HS-5 (cell line): ENCODE results near the gene LRP1B.

ENCODE experiments used
- DNase-seq: peaks from one replicate; pipeline ENCODE4 v3.0.0-alpha.2; 2012; ENCODE audit warnings: low read depth

LRP1B gene

DNA sequence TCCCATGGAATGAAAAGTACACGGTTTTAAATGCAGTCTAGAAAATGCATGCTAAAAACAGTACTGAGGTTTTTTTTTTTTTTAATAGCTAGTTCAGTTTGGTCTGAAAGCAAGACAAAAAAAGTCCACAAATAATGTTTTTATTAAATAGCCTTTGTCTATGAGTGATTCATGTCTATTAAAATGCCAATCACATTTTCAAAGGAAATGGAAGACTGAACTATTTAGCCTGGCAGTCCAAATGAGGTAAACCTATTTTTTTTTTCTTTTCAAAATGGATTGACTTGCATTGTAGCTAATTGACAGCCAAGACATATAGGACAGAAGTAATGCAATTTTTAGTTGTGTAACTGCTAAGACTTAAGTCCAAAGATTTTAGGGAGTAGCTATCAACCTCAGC, 90.3 kb downstream of the LRP1B start:
- DNase-seq = no peak

DNA sequence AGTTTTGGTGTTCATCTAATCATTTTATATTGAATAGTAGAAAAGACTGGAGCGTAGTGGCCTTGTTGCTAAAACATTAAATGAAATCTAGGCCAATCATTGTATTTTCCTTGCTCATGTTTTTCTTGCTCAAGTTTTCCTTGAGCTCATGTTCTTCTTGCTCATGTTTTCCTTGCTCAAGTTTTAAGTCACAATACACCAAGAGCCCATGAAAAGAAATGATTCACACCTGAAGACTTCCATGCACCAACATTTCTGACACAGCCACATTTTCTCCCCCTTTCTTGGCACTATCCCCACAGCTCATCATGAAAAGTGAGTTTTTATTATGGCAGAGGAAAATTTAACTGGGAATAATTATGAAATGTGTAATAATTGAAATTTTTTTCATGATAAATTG, 92.0 kb downstream of the LRP1B start:
- DNase-seq = no peak

- no peak for DNase-seq
Observed at GRCh38 chr2:142037744-142038143, 93.1 kb downstream of the LRP1B start.

DNA sequence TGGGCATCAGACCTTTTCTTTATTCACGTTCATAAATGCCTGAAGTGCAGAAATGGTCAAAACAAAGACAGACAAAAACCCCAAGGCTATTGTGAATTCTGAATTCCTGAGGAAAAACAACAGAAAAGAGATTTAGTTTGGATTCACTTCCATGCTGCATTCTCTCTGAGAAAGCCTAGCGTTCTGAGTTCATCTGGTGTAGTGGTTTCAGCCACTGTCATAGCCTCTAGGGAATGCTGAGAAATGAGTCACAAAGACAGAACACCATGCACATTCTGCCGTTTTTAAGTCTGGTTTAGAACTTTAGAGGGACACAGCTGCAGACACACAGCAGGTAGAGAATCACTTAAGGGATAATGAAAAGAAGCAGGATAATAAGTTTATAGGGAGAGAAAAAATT, 93.8 kb downstream of the LRP1B start:
- no peak for DNase-seq

GRCh38 chr2:142033393-142033792, 97.4 kb downstream of the LRP1B start:
- DNase-seq = no peak

DNA sequence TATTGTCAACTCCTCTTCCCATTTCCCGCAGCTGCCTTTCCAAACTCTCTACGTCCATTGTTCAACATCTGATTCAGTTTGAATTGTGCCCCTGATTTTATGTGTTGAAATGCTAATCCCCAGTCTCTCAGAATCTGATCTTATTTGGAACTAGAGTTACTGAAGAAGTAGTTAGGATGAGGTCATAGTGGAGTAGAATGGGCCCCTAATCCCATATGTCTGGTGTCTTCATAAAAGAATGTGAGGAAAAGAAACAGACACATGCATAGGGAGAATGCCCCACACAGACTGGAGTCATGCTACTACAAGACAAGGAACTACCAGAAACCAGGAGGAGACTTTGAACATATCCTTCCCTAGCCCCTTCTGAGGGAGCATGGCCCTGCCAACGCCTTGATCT, 99.2 kb downstream of the LRP1B start:
- no peak for DNase-seq

DNA sequence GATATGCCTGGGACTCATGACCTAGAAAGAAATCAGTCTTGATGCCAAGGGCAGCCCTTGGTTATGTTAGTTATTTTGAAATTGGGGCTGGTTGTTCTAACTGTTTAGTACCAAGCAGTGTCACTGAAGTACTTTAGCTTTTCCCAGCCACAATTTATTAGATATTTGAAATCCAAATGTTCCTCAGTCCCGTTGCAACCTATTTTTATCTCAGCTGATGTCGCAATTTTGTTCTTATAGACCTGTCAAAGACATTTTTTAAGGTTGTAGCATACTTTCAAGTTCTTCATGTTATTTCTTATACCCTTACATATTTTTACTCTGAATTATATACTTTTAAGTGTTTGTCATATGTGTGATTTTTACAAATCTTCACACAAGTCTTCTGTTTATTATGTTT, 100.1 kb downstream of the LRP1B start:
- DNase-seq = no peak

DNA sequence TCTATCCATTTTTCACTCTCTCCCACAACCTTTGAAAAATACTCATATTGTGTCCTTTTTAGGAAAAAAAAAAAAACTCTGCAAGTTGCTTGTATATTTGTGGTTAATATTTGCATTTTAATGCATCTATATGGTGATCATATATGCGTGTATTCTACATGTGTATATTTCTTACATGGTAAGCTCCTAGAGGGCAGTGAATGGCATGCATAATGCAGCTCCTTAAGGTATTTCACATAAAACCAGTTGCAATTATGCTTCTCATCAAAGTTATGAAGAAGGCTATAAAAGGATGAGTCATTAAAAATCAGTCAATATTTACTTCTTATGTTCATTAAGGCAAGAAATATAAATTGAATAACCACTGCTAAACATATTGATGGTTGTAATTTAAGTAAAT, 100.8 kb downstream of the LRP1B start:
- no peak for DNase-seq

GRCh38 chr2:142025394-142025793, 105.4 kb downstream of the LRP1B start:
- DNase-seq = no peak

DNA sequence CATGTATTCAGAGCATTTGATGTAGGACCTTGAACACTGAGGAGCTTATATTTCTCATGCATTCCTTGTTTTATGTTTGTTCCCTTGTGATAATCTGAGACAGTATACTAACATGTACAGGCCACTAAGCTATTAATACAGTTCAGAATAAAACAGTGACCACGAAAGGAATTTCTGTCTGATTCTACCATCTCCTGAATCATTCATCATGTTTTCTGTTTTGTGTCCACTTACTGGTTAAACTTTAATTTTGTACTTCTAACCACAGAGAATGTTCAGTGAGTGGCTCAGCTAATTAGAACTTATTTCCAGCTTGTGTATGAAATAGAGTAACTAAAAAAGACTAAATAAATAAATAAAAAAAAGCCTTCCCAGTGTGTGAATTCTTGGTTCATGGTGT, 110.4 kb downstream of the LRP1B start:
- no peak for DNase-seq

DNA sequence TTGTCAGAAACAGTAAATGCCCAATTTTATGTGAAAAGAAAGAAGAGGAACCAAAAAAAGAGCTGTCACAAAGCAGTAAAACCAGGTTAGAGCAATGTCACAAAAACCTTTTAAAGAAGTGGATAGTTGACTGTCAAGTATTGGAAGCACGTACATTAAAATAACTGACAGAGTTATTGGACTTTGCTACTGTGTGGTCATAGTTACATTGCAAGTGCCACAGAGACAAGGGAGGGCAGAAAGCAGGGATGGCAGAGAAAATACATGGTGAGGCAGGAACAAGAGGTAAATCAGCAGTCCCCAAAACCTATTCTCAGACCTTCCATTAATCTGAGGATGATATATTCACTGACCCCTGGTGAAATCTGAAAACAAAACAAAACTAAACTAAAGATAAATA, 116.3 kb downstream of the LRP1B start:
- DNase-seq = no peak

DNA sequence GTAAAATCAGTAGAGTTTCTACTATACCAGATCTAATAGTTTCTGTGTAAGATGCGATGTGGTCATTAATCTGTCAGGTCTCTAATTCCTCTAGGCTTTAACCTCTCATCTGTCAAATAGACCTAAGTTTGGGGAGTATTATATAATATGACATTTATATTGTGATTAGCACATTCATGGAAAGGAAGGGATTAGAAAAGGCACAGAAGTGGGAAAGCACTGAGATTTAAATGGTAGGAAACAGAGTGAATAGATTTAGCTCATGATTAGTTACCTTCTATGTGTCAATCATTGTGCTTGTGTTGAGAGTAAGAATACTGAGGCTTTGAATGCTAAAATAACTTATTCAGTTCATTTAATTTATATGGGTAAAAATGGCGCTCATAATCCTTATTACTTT, 118.0 kb downstream of the LRP1B start:
- no peak for DNase-seq

- DNase-seq = no peak
Observed at GRCh38 chr2:142010477-142011270, 120.1 kb downstream of the LRP1B start.

- DNase-seq = no peak
Observed at GRCh38 chr2:142008135-142008744, 122.6 kb downstream of the LRP1B start.

GRCh38 chr2:141994066-141994465, 136.8 kb downstream of the LRP1B start:
- no peak for DNase-seq

GRCh38 chr2:141992695-141993094, 138.1 kb downstream of the LRP1B start:
- no peak for DNase-seq

GRCh38 chr2:141968433-141968832, 162.4 kb downstream of the LRP1B start:
- peak; percentile 42 for DNase-seq

DNA sequence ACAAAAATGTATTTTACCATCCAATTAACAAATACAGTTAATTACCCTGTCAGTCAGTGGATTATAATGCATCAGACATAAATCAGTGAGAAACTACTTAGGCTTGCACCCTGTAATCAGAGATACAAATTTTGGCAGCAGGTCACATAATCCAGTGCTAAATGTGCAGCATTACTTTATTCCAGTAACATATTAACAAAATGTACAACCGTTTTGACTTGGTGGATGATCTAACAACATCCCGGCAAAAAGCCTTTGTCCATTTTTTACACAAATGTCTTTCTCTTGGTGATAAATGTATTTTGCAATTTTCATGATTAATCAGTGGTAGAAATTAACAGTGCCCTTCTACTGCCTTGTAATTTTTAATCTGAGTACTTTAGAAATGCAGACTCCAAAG, 162.8 kb downstream of the LRP1B start:
- DNase-seq = no peak

DNA sequence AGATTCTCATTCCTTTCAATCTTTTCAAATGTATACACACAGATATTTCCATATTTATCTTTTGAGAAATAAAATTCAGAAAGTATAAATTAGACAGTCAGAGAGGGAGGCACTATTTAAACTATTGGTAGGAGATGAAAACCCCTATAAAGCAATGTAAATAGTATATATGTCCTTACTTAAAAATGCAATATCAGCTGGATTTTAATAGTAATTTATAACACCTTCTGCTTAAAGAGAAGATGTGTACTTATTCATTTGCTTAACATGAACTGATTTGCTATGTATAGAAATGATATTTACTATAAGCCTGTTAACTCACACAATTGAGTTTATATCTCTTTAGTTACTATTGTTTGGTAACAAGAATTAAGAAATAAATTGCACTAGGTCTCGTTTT, 163.3 kb downstream of the LRP1B start:
- no peak for DNase-seq

GRCh38 chr2:141959941-141960340, 170.9 kb downstream of the LRP1B start:
- DNase-seq = no peak

- no peak for DNase-seq
Observed at GRCh38 chr2:141959016-141959415, 171.8 kb downstream of the LRP1B start.

GRCh38 chr2:141957827-141958450, 172.9 kb downstream of the LRP1B start:
- no peak for DNase-seq

DNA sequence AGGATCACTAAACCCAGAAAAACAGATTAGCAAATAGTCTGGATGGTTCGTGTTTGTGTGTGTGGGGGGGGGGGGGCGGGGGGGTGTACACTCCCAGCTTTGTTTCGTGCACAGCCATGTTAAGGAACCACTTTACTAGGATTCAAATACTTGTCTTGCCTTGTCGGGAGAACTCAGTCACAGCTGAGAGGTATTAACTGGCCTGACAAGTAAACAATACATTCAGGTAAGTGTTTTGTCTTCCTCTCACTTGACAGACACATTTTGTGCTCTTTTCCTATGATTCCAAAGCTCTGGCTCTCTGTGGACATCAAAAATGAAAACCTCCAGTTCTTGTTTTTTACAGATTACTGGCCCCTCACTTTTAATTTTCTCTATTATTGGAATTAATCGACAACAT, 173.5 kb downstream of the LRP1B start:
- DNase-seq = no peak
